Fibroblast of skin of back (primary cell): ENCODE data around the gene EHBP1.
"Not testable (repeated sequence)": the region's sequence is repeated elsewhere in the genome, so short reads cannot be mapped to it uniquely, and the experiment has no call there.

Experiments
- DNase-seq: peaks from one replicate; pipeline ENCODE4 v3.0.0-alpha.2; 2013

Gene EHBP1

DNA sequence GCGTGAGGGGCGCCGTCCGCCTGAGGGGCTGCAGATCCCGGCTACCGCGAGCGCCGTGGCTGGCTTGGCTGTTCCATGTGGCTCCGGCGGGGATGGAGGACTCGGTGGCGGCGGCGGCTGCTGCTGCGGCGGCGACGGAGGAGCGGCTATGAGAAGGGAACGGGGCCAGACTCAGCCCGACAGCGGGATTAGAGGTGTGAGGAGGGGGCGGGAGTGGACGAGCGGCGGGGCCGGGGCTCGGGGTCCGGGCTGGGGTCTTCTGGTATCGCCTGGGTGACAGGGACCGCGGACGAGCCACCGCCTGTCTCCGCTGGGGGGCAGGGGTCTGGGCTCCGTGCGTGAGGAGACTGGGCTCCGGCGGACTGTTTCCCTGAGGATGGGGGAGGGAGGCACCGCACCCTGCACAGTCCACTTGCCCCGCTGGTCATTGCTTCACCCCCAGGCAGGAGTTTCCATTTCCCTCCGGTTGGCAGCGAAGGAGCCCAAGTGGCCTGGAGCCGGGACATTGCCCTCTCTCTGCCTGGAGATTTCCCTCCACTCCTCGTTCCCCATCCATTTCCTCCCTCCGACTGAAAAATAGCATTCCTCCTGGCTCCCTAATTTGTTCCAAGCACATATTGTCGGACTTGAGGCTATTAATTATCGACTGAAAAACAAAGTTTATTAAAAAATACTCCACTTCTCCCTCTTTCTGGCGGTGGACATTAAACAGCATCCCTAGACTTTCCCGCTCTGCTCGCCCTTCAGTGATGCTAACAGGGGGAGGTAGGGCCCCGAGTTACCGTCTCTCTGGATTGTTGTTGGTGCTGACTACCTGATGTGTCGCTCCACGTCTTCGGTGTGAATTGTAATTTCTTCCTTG, 577 bp downstream of the EHBP1 start:
- peak; percentile 63 for DNase-seq

DNA sequence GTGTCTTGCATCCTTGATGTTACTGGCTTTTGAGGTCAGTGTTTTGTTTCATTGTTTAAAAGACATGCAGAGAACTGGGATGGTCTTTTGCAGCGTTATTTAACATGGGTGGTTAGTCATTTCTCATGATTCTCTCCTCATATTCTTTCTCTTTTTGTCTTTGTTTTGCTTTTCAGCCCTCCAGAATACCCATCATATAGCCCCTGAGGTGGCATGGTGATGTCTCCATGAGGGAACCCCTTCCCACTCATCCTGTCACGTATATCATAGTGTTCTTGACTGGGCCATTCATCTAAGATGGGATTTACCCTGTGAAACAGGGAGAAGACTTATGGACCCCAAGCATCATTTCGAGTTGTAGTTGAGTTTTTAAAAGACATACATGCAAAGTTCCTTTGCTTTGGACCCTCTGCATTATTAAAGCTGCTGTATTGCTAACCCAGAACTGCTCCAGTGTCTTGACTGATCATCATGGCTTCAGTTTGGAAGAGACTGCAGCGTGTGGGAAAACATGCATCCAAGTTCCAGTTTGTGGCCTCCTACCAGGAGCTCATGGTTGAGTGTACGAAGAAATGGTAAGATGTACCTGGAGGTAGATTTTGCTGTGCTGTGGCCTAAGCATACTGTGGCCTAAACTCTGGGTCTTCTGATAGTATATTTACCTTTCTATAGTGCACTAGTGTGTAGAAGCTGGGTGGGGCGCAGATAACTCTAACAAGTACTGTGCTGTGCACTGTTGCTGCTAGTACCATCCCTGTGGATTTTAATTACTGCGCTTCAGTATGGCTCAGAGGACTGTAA, 1.4 kb downstream of the EHBP1 start:
- no peak for DNase-seq

DNA sequence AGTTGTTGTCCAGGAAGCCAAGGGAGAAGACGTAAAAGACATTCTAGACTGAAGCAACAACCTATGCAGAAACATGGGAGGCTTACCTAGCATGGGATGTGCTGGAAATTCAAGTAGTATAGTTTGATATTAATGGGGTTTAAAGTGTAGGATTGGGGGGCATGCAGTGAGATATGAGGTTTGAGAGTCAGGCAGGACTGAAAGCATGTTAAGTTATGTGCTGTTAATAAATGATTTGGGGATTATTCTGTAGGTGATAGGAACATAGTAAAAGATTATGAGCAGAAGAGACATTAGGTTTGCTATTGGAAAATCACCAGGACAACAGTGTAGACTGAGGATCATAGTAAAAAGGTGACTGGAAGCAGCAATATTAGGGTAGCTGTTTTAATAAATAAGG, 3.2 kb downstream of the EHBP1 start:
- DNase-seq, result no peak

DNA sequence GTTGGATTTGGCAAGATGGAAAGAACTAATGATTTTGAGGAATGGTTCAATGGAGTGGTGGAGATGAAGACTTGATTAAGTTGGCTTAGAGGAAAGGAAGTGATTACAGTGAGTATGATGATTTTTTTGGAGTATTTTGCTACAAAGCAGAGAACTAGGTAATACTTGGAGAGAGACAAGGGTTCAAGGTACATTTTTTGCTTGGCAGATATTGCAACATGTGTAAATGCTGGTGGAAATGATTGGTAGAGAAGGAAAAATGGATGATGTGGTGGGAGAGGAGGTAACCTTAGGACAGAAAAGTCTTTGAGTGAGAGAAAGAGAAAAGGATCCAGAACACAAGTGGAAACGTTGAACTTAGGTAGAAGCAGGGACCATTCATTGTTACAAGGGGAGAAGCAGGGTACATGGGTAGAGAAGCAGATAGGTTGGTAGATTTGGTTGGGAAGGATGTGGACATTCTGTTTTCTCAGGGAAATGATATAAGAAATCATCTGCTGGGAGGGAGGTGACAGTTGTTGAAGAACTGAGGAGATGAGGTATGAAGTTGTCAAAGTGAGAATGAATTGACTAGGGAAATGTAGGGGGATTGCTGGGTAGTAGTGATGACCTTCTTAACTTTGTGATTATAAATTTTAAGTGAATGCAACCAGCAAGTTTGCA, 6.5 kb downstream of the EHBP1 start:
- DNase-seq, result no peak

GRCh38 chr2:62713196-62713595, 7.7 kb downstream of the EHBP1 start:
- not testable (repeated sequence) for DNase-seq

- DNase-seq, result no peak
These were observed 8.3 kb downstream of the EHBP1 start for GRCh38 chr2:62713837-62714236.

- no peak for DNase-seq
These were observed 11.3 kb downstream of the EHBP1 start for GRCh38 chr2:62716768-62717167.

DNA sequence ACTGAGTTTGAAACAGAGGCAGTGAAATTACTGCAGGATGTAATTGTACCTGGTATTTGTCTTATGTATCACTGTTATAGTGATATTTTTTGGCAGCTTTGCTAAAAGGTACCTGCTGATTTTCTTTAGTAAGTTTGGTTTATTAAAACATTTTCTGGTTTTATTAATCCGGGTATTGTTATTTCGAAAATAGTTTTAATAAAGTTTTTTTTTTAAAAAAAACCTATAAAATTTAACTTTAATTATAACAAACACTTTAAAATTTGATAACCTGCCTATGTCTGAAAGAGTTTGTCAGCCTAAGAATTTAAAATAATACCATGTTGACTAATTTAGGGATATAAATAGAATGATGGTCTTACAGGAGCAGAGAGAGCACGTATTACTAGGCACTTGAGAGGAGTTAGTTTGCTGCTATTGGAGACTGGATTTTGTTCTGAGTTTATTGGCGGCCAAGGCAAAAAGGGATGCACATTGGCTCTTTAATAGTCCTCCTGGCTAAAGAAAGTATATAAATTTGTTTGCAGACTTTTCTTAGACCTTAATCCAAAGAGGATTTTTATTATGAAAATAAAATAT, 12.1 kb downstream of the EHBP1 start:
- no peak for DNase-seq

- DNase-seq, result no peak
These were observed 12.8 kb downstream of the EHBP1 start for GRCh38 chr2:62718225-62718822.

DNA sequence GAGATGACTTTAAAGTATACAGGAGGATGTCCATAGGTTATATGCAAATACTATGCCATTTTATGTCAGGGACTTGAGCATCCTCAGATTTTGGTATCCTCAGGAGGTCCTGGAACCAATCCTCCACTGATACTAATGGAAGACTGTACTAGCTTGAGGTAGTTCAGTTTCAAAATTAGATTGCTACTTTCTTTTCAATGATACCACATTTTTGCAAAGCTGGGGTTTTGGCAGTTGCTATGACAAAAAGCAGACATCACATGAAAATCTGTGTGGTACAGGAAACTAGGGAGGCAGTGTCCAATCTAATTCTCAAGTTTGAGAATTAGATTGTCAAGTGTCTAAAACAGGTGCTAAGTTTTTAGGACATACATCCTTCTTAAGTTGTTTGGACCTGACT, 14.2 kb downstream of the EHBP1 start:
- DNase-seq, result no peak

DNA sequence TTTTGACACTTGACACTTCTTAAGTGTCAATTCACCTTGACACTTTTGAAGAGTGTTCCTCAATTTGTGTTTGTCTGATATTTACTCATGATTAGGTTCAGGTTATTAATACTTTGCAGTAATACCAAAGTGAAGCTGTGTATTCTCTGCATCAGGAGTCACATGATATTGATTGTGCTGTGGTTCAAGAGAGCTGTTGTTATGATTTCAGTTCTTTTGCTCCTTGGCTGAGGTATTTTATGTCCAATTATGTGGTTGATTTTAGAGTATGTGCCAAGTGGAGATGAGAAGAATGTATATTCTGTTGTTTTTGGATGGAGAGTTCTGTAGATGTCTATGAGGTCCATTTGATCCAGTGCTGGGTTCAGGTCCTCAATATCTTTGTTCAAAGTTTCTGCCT, 17.2 kb downstream of the EHBP1 start:
- no peak for DNase-seq

GRCh38 chr2:62723253-62723652, 17.7 kb downstream of the EHBP1 start:
- DNase-seq, result peak; percentile 39

DNA sequence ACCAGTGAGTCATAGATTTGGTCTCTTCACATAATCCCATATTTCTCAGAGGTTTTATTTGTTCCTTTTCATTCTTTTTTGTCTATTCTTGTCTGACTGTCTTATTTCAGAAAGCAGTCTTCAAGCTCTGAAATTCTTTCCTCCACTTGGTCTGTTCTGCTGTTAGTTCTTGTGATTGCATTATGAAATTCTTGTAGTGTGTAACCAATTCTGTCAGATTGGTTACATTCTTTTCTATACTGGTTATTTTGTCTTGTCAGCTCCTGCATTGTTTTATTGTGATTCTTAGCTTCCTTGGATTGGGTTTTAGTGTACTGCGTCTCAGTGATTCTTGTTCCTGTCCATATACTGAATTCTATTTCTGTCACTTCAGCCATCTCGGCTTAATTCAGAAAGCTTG, 18.6 kb downstream of the EHBP1 start:
- peak; percentile 43 for DNase-seq

- no peak for DNase-seq
These were observed 19.6 kb downstream of the EHBP1 start for GRCh38 chr2:62724886-62725711.

DNA sequence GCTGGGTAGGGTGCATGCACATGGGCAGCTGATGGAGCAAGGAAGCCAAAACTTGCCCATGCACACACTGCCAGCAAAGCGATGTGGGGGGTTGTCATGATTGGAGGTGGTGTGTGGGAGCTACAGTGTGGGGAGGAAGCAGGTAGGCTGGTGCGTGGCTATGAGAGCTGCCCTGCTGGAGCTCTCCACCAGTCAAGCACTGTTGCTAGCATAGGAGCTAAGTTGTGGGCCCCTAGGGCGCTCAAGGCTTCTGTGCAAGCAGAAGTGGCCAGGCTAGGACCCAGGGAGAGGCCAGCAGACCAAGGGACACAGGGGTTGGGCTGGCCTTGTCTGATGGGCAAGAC, 20.2 kb downstream of the EHBP1 start:
- no peak for DNase-seq

GRCh38 chr2:62727259-62727867, 21.9 kb downstream of the EHBP1 start:
- no peak for DNase-seq

DNA sequence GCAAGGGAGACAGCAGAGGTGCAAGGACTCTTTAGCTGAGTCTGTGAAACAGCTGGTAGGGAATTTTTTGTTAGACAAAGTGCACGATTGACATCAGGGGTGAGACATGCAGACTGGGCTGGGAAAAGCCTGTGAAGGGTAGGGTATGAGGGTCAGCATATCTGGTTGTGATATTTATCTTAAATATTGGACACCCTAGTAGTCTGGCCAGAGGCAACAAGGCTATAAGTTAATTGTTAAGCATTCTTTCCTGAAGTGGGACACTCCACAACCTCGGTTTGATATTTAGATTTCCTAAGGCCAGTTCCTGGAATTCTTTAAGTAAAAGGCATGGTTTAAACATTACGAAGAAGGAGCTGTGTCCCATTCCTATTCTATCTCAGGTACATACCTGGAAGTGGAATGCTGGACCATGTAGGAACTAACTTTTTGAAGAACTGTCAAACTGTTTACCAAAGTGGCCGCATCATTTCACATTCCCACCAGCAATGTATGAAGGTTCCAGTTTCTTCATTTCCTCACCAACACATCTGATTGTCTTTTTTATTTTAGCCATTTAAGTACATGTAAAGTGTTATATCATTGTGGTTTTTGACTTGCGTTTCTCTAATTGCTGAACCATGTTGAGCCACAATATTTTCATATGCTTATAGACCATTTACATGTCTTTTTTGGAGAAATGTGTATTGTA, 22.5 kb downstream of the EHBP1 start:
- DNase-seq, result no peak

GRCh38 chr2:62731275-62731674, 25.8 kb downstream of the EHBP1 start:
- DNase-seq, result no peak

DNA sequence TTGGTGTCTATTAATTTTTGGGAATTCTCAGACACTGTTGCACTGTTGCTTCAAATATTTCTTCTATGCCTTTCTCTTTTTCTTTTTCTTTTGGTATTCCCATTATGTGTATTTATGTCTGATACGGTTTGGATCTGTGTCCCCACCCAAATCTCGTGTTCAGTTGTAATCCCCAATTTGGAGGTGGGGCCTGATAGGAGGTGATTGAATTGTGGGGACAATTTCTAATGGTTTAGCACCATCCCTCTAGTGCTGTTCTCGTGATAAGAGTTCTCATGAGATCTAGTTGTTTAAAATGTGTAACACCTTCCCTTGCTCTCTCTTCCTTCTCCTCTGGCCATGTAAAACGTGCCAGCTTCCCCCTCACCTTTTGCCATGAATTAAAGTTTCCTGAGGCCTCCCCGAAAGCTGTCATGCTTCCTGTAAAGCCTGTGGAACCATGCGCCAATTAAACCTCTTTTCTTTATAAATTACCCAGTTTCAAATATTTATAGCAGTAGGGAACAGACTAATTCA, 26.8 kb downstream of the EHBP1 start:
- DNase-seq, result no peak

DNA sequence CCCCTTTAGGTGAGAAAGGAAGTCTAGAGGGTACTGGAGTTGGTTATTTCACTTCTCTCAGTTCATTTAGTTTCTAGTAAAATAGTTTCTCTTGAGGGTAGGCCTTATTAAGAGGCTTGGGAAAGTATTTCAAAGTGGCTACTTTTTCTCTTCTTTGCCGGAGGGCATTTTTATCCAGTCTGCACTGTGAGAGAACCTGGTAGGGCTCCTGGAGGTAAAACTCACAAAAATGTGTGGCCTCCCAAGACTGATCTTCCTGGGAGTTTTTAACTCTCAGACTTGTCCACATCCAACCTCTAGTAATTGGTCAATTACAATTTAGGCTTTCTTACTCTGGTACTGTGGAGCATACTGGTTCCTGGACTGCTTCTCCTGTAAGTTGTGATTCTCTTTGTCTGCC, 28.0 kb downstream of the EHBP1 start:
- no peak for DNase-seq
